IPS DF 6.9 (cell line): Measurements from ENCODE around the gene TP53TG5.
A peak's percentile ranks its signal among the peaks of the same experiment; 100 is the strongest.
"Not testable (repeated sequence)": the region's sequence is repeated elsewhere in the genome, so short reads cannot be mapped to it uniquely, and the experiment has no call there.

ENCODE experiments used
- DNase-seq: peaks from one replicate; pipeline ENCODE4 v3.0.0-alpha.2; 2013; ENCODE audit warnings: low read depth, low spot score
- H3K27ac ChIP-seq: one replicate; pipeline ENCODE4 v1.5.1; 2013; ENCODE audit warnings: low read length, control low read depth
- H3K27me3 ChIP-seq: 2 replicates; pipeline ENCODE4 v1.6.1; 2013; ENCODE audit warnings: mild to moderate bottlenecking, low read length; ENCODE audit not compliant: control insufficient read depth, insufficient read depth
- H3K36me3 ChIP-seq: 2 replicates; pipeline ENCODE4 v1.6.1; 2013; ENCODE audit warnings: low read length; ENCODE audit not compliant: control insufficient read depth, insufficient read depth
- H3K4me1 ChIP-seq: 2 replicates; pipeline ENCODE4 v1.6.1; 2013; ENCODE audit warnings: low read length; ENCODE audit not compliant: control insufficient read depth, insufficient read depth
- H3K4me3 ChIP-seq: 2 replicates; pipeline ENCODE4 v1.5.1; 2013; ENCODE audit warnings: mild to moderate bottlenecking, low read length
- H3K9me3 ChIP-seq: 2 replicates; pipeline ENCODE4 v1.6.1; 2013; ENCODE audit warnings: low read length, inconsistent platforms; ENCODE audit not compliant: control insufficient read depth, insufficient read depth
- WGBS: extraction: QIAGEN DNeasy Blood & Tissue Kit; methylation state at CpG from one replicate; pipeline ENCODE4 v1.1.7; 2013; ENCODE audit warnings: mixed read lengths, missing lambda C conversion rate; ENCODE audit not compliant: insufficient read length, insufficient coverage; 5-methylcytosine and 5-hydroxymethylcytosine counted together

TP53TG5 gene

GRCh38 chr20:45358282-45359068, 19.6 kb downstream of the TP53TG5 start:
- no peak overlapping the region for H3K27ac ChIP-seq
- WGBS, result no CpG with 5 or more reads among the region's 10 CpGs
- no peaks in the 10 kb centered on the region for H3K36me3 ChIP-seq
- no peaks in the 10 kb centered on the region for H3K4me1 ChIP-seq
- H3K9me3 ChIP-seq, result no peaks in the 10 kb centered on the region
- H3K27me3 ChIP-seq, result no peaks in the 10 kb centered on the region
- H3K4me3 ChIP-seq, result no peak overlapping the region
- no peak for DNase-seq

GRCh38 chr20:45355209-45356084, 22.7 kb downstream of the TP53TG5 start:
- WGBS, result no CpG with 5 or more reads among the region's 5 CpGs
- H3K27ac ChIP-seq, result no peak overlapping the region
- H3K4me3 ChIP-seq, result no peak overlapping the region
- H3K36me3 ChIP-seq, result no peaks in the 10 kb centered on the region
- DNase-seq, result no peak
- H3K27me3 ChIP-seq, result no peaks in the 10 kb centered on the region
- no peaks in the 10 kb centered on the region for H3K9me3 ChIP-seq
- H3K4me1 ChIP-seq, result no peaks in the 10 kb centered on the region

GRCh38 chr20:45354423-45355208, 23.5 kb downstream of the TP53TG5 start:
- no peaks in the 10 kb centered on the region for H3K9me3 ChIP-seq
- H3K4me1 ChIP-seq, result no peaks in the 10 kb centered on the region
- H3K36me3 ChIP-seq, result no peaks in the 10 kb centered on the region
- WGBS, result 100% methylated on average over 2 of the region's 9 CpGs
- no peak overlapping the region for H3K27ac ChIP-seq
- no peak for DNase-seq
- H3K27me3 ChIP-seq, result no peaks in the 10 kb centered on the region
- H3K4me3 ChIP-seq, result no peak overlapping the region

- no peaks in the 10 kb centered on the region for H3K36me3 ChIP-seq
- no peaks in the 10 kb centered on the region for H3K4me1 ChIP-seq
- no peak overlapping the region for H3K27ac ChIP-seq
- DNase-seq, result no peak
- no CpG with 5 or more reads among the region's 1 CpG for WGBS
- no peaks in the 10 kb centered on the region for H3K27me3 ChIP-seq
- H3K9me3 ChIP-seq, result no peaks in the 10 kb centered on the region
- H3K4me3 ChIP-seq, result no peak overlapping the region
These were observed 24.4 kb downstream of the TP53TG5 start for GRCh38 chr20:45353746-45354145.

GRCh38 chr20:45352729-45353128, 25.4 kb downstream of the TP53TG5 start:
- no peak overlapping the region for H3K4me3 ChIP-seq
- DNase-seq, result no peak
- no peaks in the 10 kb centered on the region for H3K9me3 ChIP-seq
- H3K36me3 ChIP-seq, result no peaks in the 10 kb centered on the region
- no peaks in the 10 kb centered on the region for H3K27me3 ChIP-seq
- H3K4me1 ChIP-seq, result peaks cover 1% of the 10 kb centered on the region; the same call in 1 of the 2 replicates
- H3K27ac ChIP-seq, result no peak overlapping the region
- 100% methylated on average over 1 of the region's 3 CpGs for WGBS

GRCh38 chr20:45350795-45351194, 27.3 kb downstream of the TP53TG5 start:
- no CpG with 5 or more reads among the region's 10 CpGs for WGBS
- H3K9me3 ChIP-seq, H3K4me1 ChIP-seq, H3K27ac ChIP-seq, H3K36me3 ChIP-seq, H3K4me3 ChIP-seq, H3K27me3 ChIP-seq, DNase-seq: not testable (repeated sequence)

GRCh38 chr20:45350217-45350616, 27.9 kb downstream of the TP53TG5 start:
- WGBS, result no CpG with 5 or more reads among the region's 1 CpG
- no peak overlapping the region for H3K27ac ChIP-seq
- no peaks in the 10 kb centered on the region for H3K27me3 ChIP-seq
- no peak for DNase-seq
- no peaks in the 10 kb centered on the region for H3K9me3 ChIP-seq
- H3K4me3 ChIP-seq, result no peak overlapping the region
- H3K36me3 ChIP-seq, result no peaks in the 10 kb centered on the region
- peaks cover 11% of the 10 kb centered on the region for H3K4me1 ChIP-seq

GRCh38 chr20:45347936-45348778, 30.0 kb downstream of the TP53TG5 start, which contains the start of gene SDC4:
Gene SDC4 (minus strand): TSS chr20:45348424. CDS start chr20:45348384, 40 bp downstream.
- WGBS, result no CpG with 5 or more reads among the region's 77 CpGs
- no peaks in the 10 kb centered on the region for H3K36me3 ChIP-seq
- H3K4me1 ChIP-seq, result peaks cover 16% of the 10 kb centered on the region
- H3K4me3 ChIP-seq, result peak within 1 kb of the TSS; percentile 65
- no peak for DNase-seq
- H3K27me3 ChIP-seq, result no peaks in the 10 kb centered on the region
- H3K9me3 ChIP-seq, result no peaks in the 10 kb centered on the region
- no peak within 1 kb of the TSS for H3K27ac ChIP-seq

- H3K27ac ChIP-seq, result no peak overlapping the region
- H3K4me3 ChIP-seq, result peak overlapping the region; percentile 65
- H3K27me3 ChIP-seq, result no peaks in the 10 kb centered on the region
- no peak for DNase-seq
- peaks cover 16% of the 10 kb centered on the region for H3K4me1 ChIP-seq
- no peaks in the 10 kb centered on the region for H3K36me3 ChIP-seq
- WGBS, result no CpG with 5 or more reads among the region's 10 CpGs
- H3K9me3 ChIP-seq, result no peaks in the 10 kb centered on the region
These were observed 30.7 kb downstream of the TP53TG5 start for GRCh38 chr20:45347297-45347935.
